ENCODE results near the gene SMIM14. TPM values are rescaled to one million over a fixed set of nuclear protein-coding genes. Genes with fewer than 3 reads are reported as not detected.

The SMIM14 gene
- total RNA-seq, 4 donors from 2014 or later, result 34.3 to 69.9 (median 54.8) TPM

DNA sequence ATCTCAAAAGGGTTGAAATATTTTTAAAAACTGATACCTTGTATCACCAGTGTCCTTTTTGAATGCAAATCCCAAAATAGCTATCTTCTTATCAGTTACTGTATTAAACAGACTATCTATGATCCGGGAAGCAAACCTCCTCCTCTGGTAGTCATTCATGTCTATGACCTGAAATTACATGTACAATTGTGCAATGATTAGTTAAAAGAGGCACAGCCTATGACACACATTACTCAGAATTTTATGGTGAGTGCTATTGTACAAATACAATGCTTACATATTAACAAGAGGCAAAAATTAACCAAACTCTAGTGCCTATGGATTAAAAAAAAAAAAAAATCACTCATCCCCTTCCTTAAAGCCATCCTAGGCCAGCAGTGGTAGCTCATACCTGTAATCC, 133.1 kb downstream of the SMIM14 start:
- TF ChIP-seq, protein P1, sequence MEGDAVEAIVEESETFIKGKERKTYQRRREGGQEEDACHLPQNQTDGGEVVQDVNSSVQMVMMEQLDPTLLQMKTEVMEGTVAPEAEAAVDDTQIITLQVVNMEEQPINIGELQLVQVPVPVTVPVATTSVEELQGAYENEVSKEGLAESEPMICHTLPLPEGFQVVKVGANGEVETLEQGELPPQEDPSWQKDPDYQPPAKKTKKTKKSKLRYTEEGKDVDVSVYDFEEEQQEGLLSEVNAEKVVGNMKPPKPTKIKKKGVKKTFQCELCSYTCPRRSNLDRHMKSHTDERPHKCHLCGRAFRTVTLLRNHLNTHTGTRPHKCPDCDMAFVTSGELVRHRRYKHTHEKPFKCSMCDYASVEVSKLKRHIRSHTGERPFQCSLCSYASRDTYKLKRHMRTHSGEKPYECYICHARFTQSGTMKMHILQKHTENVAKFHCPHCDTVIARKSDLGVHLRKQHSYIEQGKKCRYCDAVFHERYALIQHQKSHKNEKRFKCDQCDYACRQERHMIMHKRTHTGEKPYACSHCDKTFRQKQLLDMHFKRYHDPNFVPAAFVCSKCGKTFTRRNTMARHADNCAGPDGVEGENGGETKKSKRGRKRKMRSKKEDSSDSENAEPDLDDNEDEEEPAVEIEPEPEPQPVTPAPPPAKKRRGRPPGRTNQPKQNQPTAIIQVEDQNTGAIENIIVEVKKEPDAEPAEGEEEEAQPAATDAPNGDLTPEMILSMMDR (IDR thresholded peaks at IDR 0.05; ENCODE audit: low read depth), result no peak

DNA sequence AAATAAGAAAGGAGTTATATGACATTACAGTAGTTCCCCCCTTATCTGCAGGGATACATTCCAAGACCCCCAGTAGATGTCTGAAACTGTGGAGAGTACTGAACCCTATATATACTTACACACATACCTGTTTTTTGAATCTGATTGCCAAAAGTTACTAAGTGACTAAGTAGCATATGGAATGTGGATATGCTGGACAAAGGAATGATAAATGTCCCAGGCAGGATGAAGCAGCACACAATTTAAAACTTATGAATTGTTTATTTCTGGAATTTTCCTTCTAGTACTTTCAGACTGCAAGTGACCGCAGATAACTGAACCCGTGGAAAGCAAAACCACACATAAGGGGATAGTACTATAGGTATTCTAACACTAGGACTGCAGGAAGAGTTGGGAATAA, 134.1 kb downstream of the SMIM14 start:
- TF ChIP-seq, protein P1 (IDR thresholded peaks at IDR 0.05; ENCODE audit: low read depth), result no peak

DNA sequence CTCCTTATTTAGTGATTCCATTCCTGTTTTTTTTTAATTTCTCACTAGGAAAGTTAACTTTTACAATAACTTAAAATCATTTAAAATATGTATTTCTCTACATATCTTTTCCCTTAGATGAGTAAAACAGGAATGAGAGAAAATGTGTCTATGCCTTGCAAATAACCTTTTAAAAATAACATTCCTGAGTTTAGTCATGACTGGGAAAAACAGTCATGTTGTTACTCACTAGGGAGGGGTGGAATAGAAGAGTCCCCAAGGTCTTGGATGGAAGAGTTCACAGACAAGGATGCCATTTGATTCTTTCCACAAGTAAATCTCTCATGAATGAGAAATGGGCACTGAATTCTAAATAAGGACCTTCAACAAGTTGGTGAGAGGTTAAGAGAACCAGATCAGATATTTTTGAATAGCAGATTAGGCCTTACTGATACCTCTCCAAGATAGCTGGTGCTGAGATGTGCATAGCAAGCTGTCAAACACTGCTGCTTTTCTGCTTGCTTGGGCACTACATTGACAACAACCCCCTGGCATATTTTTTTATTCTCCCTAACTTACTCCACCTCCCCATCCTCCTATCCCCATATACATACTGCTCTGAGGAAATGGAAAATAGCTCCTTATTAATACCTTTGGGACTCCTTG, 136.5 kb downstream of the SMIM14 start:
- TF ChIP-seq, protein P1 (IDR thresholded peaks at IDR 0.05; ENCODE audit: low read depth), result no peak

DNA sequence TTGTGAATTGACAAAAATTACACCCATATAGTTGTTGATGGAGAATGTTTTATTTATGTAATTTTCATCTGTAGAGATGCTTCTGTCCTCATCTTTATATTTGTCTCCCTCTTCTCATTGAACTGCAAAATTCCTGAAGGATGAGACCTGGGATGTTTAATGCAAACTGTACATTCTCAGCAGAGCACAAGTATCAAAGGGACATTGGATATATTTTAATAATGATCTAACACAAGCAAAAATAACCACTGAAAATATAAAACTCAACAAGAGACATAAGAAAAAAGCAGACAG, 140.0 kb downstream of the SMIM14 start:
- TF ChIP-seq, protein P1 (IDR thresholded peaks at IDR 0.05; ENCODE audit: low read depth), result no peak

DNA sequence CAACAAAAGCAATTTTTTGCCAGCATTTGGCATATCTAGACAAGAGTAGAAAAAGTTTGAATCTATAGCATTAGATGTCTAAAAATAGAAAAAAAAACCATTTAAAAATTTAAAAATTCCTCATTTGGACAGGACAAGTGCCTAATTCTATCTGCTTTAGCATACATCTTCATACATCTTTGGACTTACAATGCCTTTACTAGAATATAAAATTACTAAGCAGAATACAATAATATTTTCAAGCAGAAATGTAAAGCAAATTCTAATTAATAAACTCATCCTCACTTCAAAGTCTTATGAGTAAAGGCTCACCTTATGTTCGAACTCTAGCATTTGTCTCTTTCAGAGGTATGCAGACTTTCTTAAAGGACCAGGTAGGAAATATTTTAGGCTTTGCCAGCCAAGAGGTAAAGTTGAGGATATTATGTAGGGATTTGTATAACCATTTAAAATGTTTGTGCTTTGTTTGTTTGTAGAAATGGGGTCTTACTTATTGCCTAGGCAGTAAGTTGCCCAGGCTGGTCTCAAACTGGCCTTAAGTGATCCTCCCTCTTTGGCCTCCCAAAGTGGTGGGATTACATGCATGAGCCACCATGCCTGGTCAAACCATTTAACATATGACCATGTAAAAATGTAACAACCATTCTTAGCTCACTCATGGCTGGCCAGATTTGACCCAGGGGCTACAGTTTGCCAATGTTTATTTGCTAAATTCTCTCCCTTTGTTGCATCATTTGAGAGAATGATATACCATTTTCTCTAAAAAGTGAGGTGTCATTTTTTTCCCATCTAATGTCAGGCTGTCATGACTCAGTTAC, 140.5 kb downstream of the SMIM14 start:
- TF ChIP-seq, protein P1 (IDR thresholded peaks at IDR 0.05; ENCODE audit: low read depth), result no peak

Small RNA genes within 50 kb of the gene (small RNA-seq; reads per million reads assigned to genes)
- gene RNU7-11P, result not detected

Other genes with a start within 250 kb of the SMIM14 start
- 10 to 100 TPM in 3 of 4 donors, 1 to 10 TPM in 1; 9.1 to 50.3 (median 33.5) TPM for gene KLB, start 231.9 kb downstream of the SMIM14 start, total RNA-seq
- 1,000 to 10,000 TPM; 3,478 to 5,831 (median 3,966) TPM for gene RPL9, start 179.9 kb downstream of the SMIM14 start, total RNA-seq
- gene LIAS, start 179.8 kb downstream of the SMIM14 start, total RNA-seq, result 10 to 100 TPM; 11.9 to 16.8 (median 14.8) TPM
- gene UGDH, start 111.4 kb downstream of the SMIM14 start, total RNA-seq, result 100 to 1,000 TPM in 2 of 4 donors, 10 to 100 TPM in 2; 37.3 to 122 (median 84.2) TPM
- 10 to 100 TPM; 25.8 to 44.3 (median 30.3) TPM for gene UBE2K, start 59.3 kb upstream of the SMIM14 start, total RNA-seq